ENCODE data around the gene PLEKHM3.
"Not testable (repeated sequence)": the region's sequence is repeated elsewhere in the genome, so short reads cannot be mapped to it uniquely, and the experiment has no call there.

Gene PLEKHM3

DNA sequence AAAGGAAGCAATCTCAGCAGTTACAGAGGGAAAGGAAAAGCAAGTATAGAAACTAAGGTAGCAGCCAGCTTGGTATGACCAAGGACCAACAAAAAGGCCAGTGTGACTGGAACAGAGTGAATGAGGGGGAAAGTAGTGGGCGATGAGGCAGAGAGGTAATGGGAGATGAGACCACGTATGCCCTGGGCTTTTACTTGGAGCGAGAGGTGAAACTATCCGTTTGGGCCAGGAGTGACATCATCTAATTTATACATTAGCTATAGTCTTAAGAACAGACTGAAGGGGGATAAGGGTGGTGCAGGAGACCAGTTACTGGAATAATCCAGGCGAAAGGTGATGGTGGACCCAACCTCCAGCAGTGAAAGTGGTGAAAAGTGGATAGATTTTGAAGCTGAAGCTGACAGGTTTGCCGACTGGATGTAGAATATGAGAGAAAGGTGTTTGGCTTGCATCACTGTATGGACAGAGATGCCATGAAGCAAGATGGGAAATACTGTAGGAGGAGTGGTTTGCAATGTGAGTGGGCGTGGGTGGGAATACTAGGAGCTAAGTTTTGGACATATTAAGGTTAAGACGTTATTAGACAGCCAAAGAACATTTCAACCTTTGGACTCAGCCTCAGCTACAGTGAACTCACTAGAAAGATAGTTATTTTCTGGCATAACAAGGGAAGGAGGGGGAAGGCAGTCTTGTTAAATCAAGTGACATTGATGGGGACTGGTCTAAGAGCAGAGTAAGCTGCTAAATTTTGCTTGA, 106.0 kb downstream of the PLEKHM3 start:
- DNase-seq, result no peak

DNA sequence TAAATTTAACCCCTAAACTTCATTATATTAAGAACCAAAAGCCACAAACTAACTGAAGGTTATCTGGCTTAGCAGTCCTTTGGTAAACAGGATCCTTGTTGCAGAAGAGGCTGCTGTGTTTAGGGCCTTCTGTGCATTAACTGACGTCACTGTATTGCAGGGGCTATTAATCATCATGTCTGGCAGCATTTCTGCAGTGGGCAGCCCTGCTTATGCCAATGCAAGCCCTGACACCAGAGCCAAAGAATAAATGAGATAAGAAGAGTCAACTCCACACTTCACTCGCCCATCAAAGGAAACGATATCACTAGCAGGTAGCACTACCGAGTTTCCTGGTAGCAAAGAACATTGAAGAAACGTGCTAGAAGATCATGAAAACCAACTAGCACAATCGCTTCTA, 110.6 kb downstream of the PLEKHM3 start:
- DNase-seq, result no peak

DNA sequence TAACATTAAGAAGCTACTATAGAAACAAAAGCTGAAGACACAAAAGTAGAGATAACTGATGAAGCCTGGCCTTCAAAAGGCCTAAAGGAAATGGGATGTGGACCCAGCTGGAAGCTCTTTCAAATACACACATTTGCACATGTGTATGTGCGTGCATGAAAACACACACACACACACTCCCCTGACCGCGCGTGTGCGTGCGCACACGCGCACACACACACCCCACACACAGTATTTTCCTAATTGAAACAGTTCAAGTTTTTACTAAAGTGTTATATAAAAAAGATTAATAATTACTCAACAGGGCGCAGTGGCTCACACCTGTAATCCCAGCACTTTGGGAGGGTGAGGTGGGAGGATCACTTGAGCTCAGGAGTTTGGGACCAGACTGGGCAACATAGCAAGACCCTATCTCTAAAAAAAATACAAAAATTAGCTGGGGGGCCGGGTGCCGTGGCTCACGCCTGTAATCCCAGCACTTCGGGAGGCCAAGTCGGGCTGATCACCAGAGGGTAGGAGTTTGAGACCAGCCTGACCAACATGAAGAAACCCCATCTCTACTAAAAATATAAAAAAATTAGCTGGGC, 111.5 kb downstream of the PLEKHM3 start:
- DNase-seq, result no peak

DNA sequence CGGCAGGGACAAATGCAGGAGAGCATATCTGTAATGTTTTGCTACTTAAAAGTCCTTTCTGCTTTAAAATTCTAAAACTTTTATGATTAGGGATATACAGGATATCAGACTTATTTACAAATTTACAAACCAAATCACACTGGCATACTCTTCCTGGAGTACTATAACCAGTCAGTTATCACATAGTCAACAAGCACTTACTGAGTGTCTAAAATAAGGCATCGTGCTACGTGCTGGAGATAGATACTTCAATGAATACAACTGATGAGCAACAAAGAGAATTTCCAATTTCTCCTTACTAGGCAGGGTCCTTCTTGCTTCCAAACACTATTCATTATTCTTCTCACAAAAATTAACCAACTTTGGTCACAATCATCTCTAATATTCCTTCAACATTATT, 113.5 kb downstream of the PLEKHM3 start:
- DNase-seq, result no peak

DNA sequence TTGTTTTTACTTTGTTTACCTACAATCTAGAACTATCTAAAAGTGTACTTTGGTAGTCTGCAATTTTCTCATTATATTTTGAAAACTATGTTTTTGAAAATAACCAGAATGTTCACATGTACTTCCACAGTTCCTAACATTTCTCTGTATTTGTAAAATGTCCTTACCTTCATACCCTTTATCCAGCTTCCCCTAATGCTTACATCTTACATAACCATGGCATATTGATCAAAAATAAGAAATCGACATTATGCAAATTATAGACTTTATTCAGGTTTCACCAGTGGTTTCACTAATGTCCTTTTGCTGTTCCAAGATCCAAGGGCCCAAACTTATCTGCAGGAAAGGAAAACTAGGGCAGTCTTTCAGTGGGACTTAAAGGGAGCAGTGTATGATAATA, 114.1 kb downstream of the PLEKHM3 start:
- DNase-seq, result no peak

DNA sequence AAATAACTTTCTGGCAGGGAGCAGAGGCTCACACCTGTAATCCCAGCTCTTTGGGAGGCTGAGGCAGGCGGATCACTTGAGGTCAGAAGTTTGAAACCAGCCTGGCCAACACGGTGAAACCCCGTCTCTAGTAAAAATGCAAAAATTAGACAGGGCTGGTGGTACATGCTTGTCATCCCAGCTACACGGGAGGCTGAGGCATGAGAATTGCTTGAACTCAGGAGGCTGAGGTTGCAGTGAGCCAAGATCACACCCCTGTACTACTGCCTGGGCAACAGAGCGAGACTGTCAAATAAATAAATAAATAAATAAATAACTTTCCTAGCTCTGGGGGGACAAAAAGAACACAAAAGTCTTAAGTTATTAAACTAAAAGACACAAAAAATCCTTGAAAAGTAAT, 118.8 kb downstream of the PLEKHM3 start:
- not testable (repeated sequence) for DNase-seq

DNA sequence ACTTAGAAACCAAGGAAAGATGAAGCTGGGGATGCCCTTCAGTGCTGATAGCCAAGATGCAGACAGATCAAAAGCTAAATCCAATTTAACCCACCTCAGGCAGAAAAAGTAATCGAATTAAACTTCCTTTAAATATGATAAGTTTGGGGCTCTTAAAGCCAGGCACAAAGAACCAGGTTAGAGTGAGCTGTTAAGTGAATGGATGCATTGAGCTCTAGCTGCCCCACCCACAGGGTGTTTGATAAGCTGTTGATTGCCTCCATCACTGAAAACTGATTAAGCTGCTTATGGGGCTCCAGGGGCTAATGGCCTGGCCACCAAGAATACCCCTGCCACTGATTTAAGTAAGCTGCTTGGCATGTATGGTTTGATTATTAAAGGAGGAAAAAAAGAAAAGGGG, 119.8 kb downstream of the PLEKHM3 start:
- no peak for DNase-seq

DNA sequence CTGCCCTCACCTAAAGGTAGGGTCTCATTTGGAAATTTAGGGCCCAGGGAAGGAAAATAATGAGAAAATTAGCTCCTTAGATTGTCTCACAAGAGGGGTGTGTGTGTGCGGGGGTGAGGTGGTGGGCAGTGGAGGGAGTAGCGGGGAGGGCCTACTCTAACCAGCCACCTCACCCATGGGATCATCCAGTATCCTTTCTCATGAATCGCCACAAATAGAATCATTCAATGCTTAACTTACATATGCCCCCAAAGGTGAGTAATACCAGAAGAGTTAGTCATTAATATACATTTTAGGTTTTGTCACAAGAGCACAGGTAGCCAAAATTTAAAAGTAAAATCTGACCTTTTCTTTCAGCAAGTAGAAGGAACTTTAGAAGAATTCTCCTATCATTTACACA, 122.1 kb downstream of the PLEKHM3 start:
- no peak for DNase-seq

DNA sequence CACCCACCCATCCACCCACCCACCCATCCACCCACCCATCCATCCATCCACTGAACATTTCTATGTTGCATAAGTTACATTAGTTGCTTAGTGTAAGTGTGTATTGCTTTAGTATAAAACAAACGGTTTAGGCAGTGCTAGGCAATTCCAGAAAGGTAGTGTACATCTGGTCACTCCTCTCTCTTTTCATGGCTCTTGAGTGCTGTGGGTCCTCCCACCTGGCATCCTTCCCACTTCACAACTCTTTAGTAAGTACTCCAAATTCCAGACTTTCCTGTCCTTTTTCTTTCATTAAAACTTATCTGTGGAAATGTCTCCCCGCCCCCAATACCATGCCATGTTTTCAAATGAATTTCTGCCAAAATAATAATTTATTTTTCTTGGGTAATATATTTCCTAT, 122.5 kb downstream of the PLEKHM3 start:
- DNase-seq, result no peak

DNA sequence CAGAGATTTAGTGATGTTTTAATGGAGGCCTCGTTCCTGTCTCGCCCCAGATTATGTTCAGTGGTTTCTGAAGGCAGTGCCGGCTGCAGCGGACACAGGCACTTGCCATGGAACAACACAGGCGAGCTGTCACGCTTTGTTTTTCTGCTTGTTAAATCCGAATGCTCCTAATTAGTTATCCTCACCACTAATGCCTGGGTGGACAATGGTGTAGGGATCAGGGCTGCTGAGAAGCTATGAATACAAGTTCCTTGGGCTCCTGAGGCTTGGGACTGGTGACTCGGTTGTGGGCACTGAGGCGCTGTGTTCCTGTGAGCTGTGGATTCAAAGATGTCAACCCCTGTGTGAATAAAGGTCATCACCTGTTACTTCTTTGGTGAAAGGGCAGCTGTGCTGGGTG, 123.5 kb downstream of the PLEKHM3 start:
- no peak for DNase-seq

DNA sequence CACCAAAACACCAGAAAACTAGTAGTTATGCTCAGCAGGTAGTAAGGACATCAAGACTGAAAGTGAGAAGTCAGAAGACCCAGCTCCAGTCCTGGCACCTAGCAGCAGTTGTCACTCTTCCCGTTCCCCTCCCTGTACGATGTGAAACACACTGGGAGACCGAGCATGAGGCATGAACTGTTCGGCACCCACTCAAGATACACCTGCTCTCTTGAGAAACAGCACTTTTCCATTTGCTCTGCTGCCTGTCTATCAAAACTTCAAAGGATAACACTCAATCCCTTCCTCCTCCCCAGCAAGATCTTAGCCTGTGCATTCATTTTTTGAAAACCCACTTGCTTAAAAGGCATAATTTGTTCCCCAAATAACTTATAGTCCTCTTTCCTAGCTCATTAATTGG, 123.9 kb downstream of the PLEKHM3 start:
- no peak for DNase-seq

DNA sequence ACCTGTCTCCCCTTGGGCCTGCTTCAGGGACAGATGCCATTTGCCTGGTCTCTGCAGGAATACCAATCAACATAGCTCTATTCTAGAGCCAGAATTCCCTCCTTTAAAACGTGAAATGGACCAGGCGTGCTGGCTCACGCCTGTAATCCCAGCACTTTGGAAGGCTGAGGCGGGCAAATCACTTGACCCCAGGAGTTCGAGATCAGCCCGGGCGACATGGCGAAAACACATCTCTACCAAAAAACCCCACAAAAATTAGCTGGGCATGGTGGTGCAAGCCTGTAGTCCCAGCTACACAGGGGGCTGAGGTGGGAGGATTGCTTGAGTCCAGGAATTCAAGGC, 127.0 kb downstream of the PLEKHM3 start:
- no peak for DNase-seq

DNA sequence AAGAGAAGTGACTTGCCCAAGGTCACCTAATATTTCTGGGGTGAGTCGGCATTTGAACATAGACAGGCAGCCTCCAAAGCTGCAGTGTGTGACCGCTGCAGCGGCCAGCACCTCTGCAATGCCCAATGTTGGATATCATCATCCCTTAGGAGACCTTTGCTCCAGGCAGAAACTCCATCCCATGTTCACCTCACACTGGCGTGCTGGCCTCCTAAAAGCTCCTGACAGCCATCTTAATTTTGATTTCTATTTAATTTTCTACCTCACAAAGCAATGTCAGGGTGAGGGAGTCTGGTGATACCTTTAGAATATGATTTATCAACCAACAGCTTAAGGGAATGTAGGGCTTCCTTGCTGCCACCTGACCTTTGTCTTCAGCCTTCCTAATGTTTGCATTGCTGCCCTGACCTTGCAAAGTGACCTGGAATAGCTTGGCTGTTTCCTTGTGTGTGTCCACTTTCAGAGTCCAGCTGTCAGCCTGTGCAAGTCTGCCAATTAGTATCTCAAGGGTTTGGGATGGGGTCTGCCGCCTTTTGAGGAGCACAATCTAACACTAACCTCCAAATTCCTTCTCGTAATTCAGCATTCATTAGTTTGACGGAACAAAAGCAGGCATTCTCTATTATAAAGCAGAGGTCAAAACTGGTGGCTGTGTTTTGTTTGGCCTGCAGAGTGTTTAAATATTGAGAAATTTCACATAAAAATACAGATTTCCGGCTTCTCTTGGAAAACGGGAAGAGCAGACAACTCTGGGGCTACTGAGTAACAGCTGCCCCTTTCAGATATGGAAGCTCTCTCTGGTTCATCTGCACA, 127.6 kb downstream of the PLEKHM3 start:
- no peak for DNase-seq

DNA sequence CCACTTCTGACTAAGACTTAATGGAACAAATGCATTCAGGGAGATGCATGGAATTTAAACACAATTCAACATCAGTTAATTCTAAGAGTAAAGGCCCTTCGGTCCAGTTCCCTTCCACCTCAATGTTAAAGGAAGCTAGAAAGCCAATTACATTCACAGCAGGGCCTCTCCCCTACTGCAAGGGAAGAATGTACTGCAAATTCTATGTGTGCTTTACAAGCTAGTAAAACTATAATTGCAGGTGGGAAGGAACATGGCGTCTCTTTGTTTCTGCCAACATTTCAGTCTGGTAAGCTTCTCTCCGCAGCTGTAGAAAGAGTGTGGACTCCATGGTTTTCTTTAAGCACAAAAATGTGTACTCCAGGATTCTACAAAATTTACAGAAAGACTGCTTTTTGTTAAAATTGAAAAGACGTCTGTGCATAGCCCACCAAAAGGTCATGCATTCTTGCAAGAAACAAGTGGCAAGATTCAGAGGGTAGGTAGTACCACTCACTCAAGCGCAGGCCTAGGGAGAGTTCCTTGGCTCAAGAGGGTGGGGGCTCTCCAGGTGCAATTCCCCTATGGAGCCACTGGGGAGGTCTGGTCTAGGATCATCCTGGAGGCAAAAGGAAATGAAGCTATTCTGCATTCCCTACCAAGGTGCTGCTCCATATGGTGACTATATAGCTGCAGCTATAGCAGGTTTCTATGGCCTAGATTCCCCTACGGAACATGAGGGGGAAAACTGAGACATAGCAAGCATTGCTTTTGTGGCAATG, 128.6 kb downstream of the PLEKHM3 start:
- DNase-seq, result no peak

DNA sequence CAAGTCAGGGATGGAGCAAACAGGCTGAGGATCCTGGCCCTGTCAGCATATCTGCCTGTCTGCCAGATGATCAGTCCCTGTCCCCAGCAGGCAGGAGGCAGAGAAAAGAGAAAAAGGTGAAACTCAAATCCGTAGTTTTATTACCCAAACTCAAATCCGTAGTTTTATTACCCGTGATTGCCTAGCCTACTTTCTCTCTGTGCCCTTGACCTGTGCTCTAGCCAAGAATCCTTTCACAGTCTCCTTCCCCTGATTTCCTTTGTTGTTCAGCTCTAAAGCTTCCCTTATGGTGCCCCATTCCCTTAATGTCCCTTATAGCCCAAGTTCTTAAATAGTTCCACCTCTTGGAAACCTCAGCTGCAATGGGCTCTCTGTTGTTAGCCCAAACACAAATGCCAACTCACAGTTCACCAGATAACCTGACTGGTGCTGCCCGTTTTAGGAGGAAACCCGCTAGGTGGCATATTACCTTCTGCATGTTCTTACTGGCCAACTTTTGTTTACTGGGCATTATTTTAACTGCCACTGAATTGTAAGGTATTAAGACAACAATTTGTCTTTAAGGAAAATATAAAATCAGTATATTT, 130.0 kb downstream of the PLEKHM3 start:
- DNase-seq, result no peak

DNA sequence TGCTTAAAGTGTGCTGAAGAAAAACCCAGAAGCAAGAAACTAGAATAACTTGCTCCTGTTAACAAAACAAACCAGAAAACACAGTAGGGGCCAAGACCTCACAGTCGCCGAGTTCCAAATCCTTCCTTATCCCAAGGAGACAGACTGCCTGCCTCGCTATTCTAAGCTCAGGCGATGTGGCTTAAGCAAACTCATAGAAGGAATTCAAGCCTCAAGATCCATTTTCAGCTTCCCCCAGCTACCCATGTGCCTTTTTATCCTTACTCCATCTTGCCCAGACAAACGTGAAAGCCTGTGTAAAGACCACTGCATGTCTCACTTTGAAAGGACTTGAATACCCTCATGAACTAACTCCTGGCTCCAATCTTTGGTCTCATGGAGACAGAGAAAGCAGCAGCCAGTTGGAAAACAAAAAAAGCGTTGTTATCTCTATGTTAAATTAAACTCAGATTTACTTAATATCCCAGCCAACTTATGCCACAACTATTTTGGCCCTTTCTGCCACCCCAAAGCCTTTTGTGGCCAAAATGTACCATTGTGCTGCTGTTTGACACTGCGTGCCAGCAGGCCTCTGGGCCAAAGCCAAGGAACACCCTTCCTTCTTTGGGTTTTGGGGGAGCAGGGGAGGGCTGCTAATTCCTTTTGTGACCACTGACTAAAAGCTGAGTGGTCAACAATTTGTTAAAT, 132.5 kb downstream of the PLEKHM3 start:
- no peak for DNase-seq

DNA sequence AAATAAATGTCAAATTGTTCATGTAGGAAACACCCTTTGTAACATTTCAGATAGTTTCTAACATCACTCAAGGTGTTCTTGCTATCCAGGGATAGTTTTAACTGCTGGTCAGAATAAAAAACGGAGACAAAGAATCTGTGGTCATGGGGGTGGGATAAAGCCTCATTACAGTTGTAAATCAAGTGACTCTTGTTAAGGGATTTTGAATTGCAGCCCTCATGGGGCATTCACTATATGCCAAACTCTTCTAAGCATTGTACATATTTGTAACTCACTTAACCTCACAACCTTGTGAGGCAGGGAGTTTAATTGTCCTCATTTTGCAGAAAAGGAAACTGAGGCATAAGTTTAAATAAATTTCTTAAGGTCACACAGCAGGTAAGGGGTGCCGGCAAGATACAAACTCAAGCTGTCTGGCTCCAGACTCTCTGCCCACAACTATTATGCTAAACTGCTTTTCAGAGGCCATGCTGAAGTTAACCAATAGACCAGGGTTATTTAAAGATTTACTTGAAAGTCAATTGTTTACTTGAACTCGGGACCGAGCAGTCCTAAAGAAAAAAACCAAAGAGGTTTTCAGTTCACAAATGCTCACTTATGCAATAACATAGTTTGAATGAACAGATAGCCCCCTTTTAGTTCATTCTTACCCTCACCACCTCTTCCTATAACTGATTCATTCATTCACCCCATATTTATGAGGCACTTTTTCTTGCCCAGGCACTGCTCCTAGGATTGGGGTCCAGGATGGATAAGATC, 134.1 kb downstream of the PLEKHM3 start:
- DNase-seq, result no peak

DNA sequence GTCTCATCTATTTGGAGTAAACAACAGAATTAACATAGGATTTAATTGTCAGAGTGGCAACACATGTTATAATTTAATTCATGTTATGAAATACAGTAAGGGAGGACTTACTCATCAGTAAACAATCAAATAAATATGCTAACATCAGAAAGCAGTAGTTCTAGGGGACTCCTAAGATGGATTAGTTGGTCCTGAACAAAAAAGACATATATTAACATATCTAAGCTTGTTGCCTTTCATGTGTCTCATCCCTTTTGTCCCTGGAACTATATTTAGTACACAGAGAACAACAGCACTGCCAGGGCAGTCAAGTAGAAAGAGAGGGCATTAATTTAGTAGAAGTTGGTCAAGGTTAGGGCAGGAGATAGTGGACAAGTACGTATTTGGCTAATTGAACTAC, 137.8 kb downstream of the PLEKHM3 start:
- no peak for DNase-seq

DNA sequence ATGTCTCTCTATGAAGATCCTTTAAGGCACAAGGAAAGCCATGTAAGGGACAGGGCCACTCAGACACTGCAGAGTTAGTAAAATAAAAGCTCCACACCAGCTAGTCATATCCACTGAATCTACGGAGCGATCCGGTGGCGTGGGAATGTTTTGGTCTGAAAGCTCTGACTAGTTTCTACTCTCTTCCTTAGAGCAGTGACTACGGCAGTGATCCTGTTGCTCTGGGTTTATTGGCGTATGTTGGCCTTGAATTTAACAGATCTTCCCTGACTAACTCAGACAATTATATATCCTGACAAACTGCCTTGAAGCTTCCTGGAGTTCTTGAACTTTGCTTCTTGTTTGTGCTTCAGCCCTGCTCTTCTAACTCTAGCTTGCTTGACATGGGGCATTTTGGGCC, 140.3 kb downstream of the PLEKHM3 start:
- no peak for DNase-seq

DNA sequence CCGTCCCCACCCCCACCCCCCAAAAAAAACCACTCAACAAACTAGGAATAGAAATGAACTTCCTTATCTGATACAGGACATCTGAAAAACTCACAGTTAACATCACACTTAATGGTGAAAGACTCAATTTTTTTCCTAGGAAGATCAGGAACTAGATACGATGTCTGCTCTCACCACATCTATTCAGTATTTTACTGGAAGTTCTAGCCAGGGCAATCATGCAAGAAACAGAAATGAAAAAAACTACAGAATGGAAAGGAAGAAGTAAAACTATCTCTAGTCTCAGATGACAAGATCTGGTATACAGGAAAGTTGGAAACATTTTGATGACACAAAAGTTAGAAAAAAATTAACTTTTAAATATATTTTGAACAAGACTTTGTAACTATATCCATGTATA, 141.2 kb downstream of the PLEKHM3 start:
- DNase-seq, result no peak

DNA sequence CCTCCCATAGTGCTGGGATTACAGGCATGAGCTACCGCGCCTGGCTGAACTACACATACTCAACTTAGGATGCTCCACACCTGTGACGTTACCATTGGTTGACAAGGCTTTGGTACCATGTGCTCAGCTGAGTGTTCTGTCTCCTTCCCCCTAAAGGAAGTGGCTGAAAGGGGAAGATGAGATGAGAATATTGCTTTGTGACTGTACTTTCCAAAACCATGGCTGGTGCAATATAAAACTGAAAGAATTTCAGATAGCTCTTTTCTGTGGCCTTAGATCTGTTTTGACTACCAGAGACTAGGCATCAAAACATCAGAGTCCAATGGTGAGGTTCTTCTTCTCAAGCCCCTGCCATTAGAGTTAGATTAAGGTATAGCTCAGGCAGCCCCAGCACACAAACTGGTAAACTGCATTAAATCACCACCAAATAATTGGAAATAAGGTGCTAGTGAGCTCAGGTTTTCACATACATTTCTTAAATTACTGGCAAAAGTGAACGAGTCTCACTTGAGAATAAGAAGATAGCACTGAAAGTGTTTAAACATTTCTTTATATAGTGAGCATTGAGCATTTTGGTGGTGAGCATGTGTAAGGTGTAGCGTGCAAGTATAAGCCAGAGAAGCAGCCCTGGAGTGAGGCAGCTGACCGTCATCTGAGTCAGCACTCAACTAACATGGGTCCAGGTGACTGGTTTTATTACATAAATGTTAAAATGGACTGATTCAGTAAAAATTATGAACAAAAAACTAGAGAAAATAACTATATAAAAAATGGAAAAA, 142.1 kb downstream of the PLEKHM3 start:
- DNase-seq, result no peak
